Neural progenitor cell (in vitro differentiated cells): ENCODE results near the gene SRGAP2B.
"Not testable (repeated sequence)": the region's sequence is repeated elsewhere in the genome, so short reads cannot be mapped to it uniquely, and the experiment has no call there.

ENCODE experiments used
- EZH2 ChIP-seq: fragments of 200-600 bp; sonication (generic); IDR thresholded peaks from 2 replicates; pipeline ENCODE4 v1.6.1; 2017; ENCODE audit warnings: antibody characterized with exemption, mild to moderate bottlenecking, moderate library complexity
- EZH2phosphoT487 ChIP-seq: fragments of 200-600 bp; sonication (generic); IDR thresholded peaks from 2 replicates; pipeline ENCODE4 v1.6.1; 2017; ENCODE audit warnings: antibody characterized with exemption
- TF ChIP-seq, protein P1 (sequence below): fragments of 200-600 bp; sonication (generic); IDR thresholded peaks from 2 replicates; pipeline ENCODE4 v1.5.1; 2017; ENCODE audit warnings: antibody characterized with exemption, mild to moderate bottlenecking

DNA sequence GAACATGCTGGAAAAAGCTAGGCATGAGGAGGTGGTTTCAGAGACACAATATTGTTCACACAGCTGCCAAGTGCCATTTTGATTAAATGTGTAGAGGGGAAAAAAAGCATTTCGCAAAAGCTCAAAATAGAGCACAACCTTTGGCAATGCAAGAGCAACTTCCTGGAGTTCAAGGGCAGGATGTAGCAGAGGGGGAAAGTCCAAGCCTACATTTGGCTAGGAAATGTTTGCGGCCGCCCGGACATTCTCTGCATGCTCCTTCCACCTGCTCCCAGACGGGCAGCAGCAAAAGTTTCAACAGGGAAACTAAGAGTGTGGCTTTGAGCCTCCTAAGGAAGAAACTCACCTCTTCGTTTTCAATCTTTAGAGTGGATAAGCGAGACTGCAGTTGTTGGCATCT lies 202.1 kb downstream of the SRGAP2B start:
- TF ChIP-seq, protein P1, sequence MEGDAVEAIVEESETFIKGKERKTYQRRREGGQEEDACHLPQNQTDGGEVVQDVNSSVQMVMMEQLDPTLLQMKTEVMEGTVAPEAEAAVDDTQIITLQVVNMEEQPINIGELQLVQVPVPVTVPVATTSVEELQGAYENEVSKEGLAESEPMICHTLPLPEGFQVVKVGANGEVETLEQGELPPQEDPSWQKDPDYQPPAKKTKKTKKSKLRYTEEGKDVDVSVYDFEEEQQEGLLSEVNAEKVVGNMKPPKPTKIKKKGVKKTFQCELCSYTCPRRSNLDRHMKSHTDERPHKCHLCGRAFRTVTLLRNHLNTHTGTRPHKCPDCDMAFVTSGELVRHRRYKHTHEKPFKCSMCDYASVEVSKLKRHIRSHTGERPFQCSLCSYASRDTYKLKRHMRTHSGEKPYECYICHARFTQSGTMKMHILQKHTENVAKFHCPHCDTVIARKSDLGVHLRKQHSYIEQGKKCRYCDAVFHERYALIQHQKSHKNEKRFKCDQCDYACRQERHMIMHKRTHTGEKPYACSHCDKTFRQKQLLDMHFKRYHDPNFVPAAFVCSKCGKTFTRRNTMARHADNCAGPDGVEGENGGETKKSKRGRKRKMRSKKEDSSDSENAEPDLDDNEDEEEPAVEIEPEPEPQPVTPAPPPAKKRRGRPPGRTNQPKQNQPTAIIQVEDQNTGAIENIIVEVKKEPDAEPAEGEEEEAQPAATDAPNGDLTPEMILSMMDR = not testable (repeated sequence)
- not testable (repeated sequence) for TF ChIP-seq EZH2, EZH2phosphoT487
